ENCODE results near the gene LCP2.
A peak's percentile ranks its signal among the peaks of the same experiment; 100 is the strongest.

The LCP2 gene

DNA sequence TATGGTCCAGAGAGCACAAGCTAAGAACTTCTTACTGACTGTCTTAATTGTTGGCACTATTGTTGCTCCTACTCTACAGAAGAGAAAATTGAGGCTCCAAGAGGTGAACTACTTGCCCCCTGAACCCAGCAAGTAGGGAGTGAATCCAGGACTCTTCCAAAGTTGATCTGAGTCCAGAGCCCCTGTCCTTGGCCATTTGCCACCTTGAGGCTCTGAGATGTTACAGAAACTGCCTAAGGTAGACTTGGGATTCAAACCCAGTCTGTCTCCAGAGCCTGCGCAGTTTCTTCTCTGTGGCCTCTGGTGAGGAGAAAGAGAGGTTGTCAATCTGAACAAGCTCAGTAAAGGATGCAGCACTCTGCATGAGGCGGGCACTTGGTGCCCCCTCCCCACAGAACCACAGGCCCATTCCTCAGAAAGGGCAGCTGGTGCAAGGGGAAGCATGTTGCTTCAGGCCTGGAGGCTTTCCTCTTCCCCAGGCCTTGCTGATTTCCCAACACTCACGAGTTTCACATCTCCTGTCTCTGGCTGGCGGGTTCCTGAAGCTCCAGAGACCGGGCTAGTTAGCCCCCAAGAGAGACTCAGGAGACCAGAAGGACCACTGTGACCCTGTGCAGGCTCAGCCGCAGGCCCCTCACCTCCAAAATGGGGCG is 2.9 kb upstream of the LCP2 start:
- peaks cover 26% of the 10 kb centered on the region for H3K36me3 Mint-ChIP-seq (ENCODE audit: insufficient read depth)
- ATAC-seq (replicated peaks) (no peak), DNase-seq (no peak)
- no peak overlapping the region for H3K4me3 Mint-ChIP-seq
- peak overlapping the region; percentile 58 to 88 for H3K27ac Mint-ChIP-seq
- H3K27me3 Mint-ChIP-seq: no peaks in the 10 kb centered on the region
- H3K4me1 Mint-ChIP-seq (ENCODE audit: low read depth in 2 of 2): peaks cover 54 to 67% of the 10 kb centered on the region in 2 donors
- H3K9me3 Mint-ChIP-seq: no peaks in the 10 kb centered on the region

DNA sequence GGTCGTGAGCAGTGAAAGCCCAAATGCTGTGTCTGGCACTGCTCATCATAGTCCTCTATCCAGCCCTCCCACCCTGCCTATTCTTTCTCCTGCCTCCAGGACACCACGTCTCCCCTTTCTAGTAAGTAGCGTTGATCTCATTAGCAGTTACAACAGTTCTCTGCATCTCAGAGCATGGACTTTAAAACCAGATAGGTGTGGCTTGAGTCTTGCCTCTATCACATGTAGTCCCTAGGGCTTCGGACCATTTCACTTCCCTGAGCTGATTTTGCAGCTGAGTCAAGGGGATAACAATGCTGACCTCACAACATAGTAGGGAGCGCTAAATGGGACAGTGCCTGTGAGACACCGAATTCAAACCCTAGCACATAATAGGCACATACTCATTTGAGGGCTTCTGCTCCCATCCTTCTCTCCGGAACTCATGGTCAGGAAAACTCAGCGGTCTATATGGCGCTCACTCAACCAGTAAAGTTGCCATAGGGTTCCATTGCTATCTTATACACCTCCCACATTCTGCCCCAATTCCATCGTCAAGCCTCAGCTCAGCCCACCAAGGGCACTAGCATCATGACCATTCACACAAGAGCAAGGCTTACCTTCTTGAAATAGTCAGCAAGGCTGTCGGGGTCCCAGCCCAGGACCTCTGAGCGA is 515 bp downstream of the LCP2 start:
- no peaks in the 10 kb centered on the region for H3K27me3 Mint-ChIP-seq
- peaks cover 48% of the 10 kb centered on the region for H3K36me3 Mint-ChIP-seq (ENCODE audit: insufficient read depth)
- peaks cover 62 to 78% of the 10 kb centered on the region in 2 donors for H3K4me1 Mint-ChIP-seq (ENCODE audit: low read depth in 2 of 2)
- peak overlapping the region; percentile 95 to 99 for H3K27ac Mint-ChIP-seq
- peak overlapping the region; percentile 100 for H3K4me3 Mint-ChIP-seq
- H3K9me3 Mint-ChIP-seq: no peaks in the 10 kb centered on the region
- peak; percentile 5 for ATAC-seq (replicated peaks)
- no peak for DNase-seq

DNA sequence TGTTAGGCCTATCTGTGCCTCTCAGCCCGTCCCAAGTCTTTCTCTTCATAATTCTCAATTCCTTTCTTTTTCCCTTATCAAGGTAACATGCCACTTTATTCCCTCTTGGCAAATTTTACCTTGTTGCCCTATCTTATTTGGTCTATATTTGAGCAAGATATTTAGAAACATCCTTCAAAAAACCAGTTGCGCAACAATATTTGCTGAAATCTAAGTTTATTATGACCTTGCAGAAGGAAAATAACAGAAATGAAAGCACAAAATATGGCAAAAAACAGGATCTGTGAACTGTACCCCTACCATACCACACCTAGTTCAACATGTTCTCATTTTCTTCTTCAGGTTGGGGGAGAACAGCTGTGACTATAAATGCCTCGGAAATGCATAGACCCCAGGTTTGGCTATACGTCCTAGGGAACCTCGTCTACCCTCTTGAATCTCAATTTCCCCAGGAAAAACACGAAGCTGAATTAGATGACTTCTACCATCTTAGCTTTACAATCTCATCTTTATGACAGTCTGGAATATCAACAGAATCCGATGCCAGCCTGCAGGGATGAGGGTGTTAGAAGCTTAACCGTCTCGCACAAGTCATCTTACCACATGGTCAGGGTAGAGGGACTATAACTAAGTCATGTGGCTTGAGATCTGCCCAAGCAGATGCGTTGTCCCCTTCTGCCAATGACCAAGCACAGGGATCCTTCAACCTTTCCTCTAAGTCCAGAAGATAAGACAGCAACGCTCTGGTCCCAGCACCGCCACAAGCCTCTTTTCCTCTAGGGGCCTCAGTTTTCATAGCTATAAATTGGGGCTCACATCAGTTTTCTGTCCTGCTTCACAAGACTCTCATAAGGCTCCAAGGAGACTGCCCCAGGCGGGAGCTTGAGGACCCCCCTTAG is 1.3 kb downstream of the LCP2 start:
- H3K36me3 Mint-ChIP-seq (ENCODE audit: insufficient read depth): peaks cover 56% of the 10 kb centered on the region
- H3K9me3 Mint-ChIP-seq: no peaks in the 10 kb centered on the region
- H3K4me3 Mint-ChIP-seq: peak overlapping the region; percentile 100
- peak overlapping the region; percentile 95 to 99 for H3K27ac Mint-ChIP-seq
- DNase-seq (no peak), ATAC-seq (replicated peaks) (no peak)
- peaks cover 64 to 81% of the 10 kb centered on the region in 2 donors for H3K4me1 Mint-ChIP-seq (ENCODE audit: low read depth in 2 of 2)
- H3K27me3 Mint-ChIP-seq: no peaks in the 10 kb centered on the region

DNA sequence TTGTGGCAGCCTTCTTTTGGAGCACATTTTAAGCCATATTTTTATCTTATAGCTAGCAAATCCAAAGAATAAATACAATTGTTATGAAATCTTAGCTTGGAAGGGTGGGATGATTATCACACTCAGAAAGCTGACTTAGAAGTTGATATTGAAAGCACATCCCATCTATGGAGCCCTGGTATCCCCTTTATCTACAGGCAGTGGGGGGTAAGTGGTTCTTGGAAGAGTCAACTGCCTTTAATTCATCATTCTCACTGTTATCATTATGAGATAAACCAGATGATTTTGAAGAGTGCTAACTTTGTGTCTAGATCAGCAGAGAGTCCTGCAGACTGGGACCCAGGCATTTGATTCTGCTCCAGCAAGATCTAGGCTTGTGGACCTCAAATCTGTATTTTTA is 3.0 kb downstream of the LCP2 start:
- Mint-ChIP-seq H3K27me3 (no peaks in the 10 kb centered on the region), H3K36me3 (ENCODE audit: insufficient read depth) (peaks cover 73% of the 10 kb centered on the region), H3K4me3 (peak overlapping the region; percentile 100), H3K4me1 (ENCODE audit: low read depth in 2 of 2) (peaks cover 73 to 90% of the 10 kb centered on the region in 2 donors), H3K27ac (peak overlapping the region; percentile 95 to 99), H3K9me3 (no peaks in the 10 kb centered on the region)
- ATAC-seq (replicated peaks) (no peak), DNase-seq (no peak)

DNA sequence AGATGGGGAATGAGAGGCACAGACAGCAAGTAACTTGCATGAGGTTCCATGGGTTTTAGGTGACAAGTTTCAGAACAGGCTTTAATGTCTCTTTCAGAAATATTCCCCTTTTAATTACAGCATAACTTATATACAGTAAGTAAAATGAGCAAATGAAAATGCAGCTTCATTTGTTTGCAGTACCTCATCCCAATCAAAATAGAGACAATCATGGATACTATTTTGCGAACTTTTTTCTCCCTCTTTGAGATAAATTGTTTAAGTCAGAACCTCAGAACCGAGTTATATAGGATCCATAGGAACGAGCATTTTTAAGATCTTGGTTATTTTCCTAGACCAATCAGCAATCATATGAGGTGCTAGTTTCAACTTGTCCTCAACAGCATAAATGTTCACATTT is 3.5 kb downstream of the LCP2 start:
- no peak for ATAC-seq (replicated peaks)
- DNase-seq: no peak
- no peaks in the 10 kb centered on the region for H3K27me3 Mint-ChIP-seq
- peak overlapping the region; percentile 95 to 99 for H3K27ac Mint-ChIP-seq
- H3K4me3 Mint-ChIP-seq: peak overlapping the region; percentile 100
- no peaks in the 10 kb centered on the region for H3K9me3 Mint-ChIP-seq
- H3K36me3 Mint-ChIP-seq (ENCODE audit: insufficient read depth): peaks cover 78% of the 10 kb centered on the region
- peaks cover 78 to 91% of the 10 kb centered on the region in 2 donors for H3K4me1 Mint-ChIP-seq (ENCODE audit: low read depth in 2 of 2)

DNA sequence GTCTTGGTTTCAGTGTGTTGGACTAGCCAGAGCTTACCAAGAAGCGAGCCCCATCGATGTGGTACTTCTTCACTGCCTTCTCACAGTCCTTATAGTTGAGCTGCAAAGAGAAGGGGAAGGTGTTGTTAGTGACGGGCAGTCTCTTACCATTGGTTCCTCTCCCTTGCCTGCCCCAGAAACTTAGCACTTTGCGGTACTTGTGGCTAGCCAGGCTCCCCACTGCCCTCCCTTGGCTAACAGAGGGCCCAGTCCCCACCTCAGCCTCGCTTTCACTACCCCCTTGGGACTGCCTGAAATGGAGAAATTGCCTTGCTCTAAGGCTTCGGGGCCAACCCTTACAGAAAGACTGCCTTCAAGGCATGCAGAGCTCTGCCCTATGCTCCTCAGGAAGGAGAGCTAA is 4.3 kb downstream of the LCP2 start:
- H3K27me3 Mint-ChIP-seq: no peaks in the 10 kb centered on the region
- ATAC-seq (replicated peaks): peak; percentile 73
- peak; percentile 59 to 74 (median 72) for DNase-seq
- H3K4me1 Mint-ChIP-seq (ENCODE audit: low read depth in 2 of 2): peaks cover 82 to 92% of the 10 kb centered on the region in 2 donors
- peak overlapping the region; percentile 95 to 99 for H3K27ac Mint-ChIP-seq
- peaks cover 86% of the 10 kb centered on the region for H3K36me3 Mint-ChIP-seq (ENCODE audit: insufficient read depth)
- H3K9me3 Mint-ChIP-seq: no peaks in the 10 kb centered on the region
- H3K4me3 Mint-ChIP-seq: peak overlapping the region; percentile 100

DNA sequence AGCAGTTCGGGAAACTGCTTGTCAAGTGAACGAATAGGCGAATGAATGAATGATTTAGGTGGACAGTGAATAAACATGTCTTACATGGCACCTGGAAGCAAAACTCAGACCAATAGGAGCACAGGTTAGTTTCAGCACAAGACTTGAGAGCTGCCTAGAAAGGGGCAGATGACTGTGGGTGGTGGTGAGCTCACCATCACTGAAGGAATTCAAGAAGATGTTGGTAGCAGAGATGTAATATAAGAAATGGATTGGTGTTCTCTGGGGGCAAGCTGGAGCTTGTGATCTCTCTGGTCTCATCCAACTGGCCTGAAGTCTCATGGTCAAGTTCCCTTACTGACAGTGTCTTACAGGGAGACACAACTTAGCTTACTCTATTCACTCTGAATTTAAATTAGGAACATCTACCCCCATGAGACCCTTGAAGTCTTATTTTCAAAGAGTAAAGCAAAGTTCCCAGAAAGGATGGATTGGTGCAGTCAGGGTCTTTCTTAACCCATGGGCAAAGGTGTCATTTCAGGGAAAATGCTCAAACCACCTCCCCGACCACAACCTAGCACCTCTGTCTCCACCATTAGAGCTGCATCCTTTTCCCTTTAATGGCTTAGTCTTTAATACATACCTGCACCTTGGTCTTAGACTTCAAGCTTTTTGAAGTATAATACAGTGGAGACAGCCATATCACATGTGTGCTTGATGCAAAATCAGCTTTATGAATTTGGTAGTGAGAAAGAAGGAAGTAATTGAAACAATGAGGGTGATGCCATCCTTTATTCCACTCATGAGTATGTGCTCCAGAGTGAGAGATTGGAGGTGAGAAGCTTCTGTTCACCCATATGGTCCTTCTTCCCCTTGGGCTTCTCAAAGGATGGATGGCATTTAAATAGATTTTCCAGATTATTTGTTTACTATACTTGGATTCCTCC is 5.1 kb downstream of the LCP2 start:
- ATAC-seq (replicated peaks) (peak; percentile 6), DNase-seq (no peak)
- no peaks in the 10 kb centered on the region for H3K9me3 Mint-ChIP-seq
- peaks cover 82 to 92% of the 10 kb centered on the region in 2 donors for H3K4me1 Mint-ChIP-seq (ENCODE audit: low read depth in 2 of 2)
- peaks cover 90% of the 10 kb centered on the region for H3K36me3 Mint-ChIP-seq (ENCODE audit: insufficient read depth)
- H3K27ac Mint-ChIP-seq: peak overlapping the region; percentile 95 to 99
- H3K27me3 Mint-ChIP-seq: no peaks in the 10 kb centered on the region
- peak overlapping the region; percentile 100 for H3K4me3 Mint-ChIP-seq

DNA sequence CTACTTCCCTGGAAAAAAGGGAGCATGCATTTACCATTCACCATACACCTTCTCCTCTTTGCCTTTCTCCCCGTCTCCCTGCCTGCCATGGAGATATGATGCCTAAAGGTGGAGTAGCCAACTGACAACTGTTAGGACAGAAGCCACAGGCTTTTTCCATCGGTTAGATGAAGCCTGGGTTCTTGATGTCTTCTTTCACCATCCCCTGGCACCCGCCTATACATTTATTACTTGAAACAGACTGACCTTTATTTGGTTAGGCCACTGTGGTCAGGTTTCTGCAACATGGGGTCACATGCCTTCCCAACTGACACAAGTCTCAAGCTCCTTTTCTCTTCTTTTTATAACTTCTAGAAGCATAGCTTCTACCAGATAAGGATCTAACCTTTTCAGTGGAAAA is 7.1 kb downstream of the LCP2 start:
- H3K36me3 Mint-ChIP-seq (ENCODE audit: insufficient read depth): peaks cover 91% of the 10 kb centered on the region
- peaks cover 88 to 98% of the 10 kb centered on the region in 2 donors for H3K4me1 Mint-ChIP-seq (ENCODE audit: low read depth in 2 of 2)
- DNase-seq: no peak
- H3K9me3 Mint-ChIP-seq: no peaks in the 10 kb centered on the region
- peak overlapping the region; percentile 88 to 95 for H3K27ac Mint-ChIP-seq
- no peak for ATAC-seq (replicated peaks)
- peak overlapping the region; percentile 100 for H3K4me3 Mint-ChIP-seq
- H3K27me3 Mint-ChIP-seq: no peaks in the 10 kb centered on the region

DNA sequence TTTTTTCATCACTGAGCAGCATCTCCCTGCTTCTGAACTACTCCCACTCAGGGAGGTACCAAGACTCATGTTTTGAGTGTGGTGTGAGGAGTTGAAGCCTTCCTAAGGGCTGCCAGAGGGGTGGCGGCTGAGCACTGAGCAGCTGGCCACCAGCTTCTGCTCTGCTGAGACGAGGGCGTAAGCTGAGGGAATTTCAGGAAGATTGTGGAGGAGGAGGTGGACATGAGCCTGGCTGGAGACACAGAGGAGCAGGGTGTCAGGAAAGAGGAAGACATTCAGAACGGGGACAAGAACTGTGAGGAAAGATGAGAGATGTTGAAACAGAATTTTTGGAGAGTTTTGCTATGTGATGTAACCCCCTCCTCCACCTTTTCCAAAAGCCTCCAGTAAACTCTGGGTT is 7.8 kb downstream of the LCP2 start:
- DNase-seq (no peak), ATAC-seq (replicated peaks) (no peak)
- H3K4me3 Mint-ChIP-seq: peak overlapping the region; percentile 100
- H3K27me3 Mint-ChIP-seq: no peaks in the 10 kb centered on the region
- peak overlapping the region; percentile 88 to 95 for H3K27ac Mint-ChIP-seq
- H3K9me3 Mint-ChIP-seq: no peaks in the 10 kb centered on the region
- H3K4me1 Mint-ChIP-seq (ENCODE audit: low read depth in 2 of 2): peaks cover 89 to 99% of the 10 kb centered on the region in 2 donors
- H3K36me3 Mint-ChIP-seq (ENCODE audit: insufficient read depth): peaks cover 96% of the 10 kb centered on the region

DNA sequence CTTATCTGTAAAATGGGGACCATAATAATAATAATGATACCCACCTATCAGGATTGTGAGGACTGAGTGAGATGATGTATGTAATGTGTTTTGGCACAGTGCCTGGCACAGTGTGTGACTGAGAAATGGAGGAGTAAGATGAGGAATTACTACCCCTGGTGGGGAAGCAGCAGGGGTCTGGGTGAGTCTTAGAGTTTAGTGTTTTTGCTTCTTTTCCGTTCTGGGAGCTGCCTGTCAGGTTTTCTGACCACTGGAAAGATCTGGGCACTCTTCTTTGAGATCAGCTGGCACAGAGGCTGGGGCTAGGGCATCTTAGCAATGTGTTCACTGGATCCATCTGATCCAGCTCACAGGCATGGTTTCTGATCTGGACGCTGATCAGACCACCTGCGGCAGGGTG is 8.5 kb downstream of the LCP2 start:
- DNase-seq (no peak), ATAC-seq (replicated peaks) (no peak)
- H3K9me3 Mint-ChIP-seq: no peaks in the 10 kb centered on the region
- H3K4me3 Mint-ChIP-seq: peak overlapping the region; percentile 100
- peaks cover 90 to 99% of the 10 kb centered on the region in 2 donors for H3K4me1 Mint-ChIP-seq (ENCODE audit: low read depth in 2 of 2)
- no peaks in the 10 kb centered on the region for H3K27me3 Mint-ChIP-seq
- H3K27ac Mint-ChIP-seq: peak overlapping the region; percentile 88 to 95
- H3K36me3 Mint-ChIP-seq (ENCODE audit: insufficient read depth): peaks cover 96% of the 10 kb centered on the region

DNA sequence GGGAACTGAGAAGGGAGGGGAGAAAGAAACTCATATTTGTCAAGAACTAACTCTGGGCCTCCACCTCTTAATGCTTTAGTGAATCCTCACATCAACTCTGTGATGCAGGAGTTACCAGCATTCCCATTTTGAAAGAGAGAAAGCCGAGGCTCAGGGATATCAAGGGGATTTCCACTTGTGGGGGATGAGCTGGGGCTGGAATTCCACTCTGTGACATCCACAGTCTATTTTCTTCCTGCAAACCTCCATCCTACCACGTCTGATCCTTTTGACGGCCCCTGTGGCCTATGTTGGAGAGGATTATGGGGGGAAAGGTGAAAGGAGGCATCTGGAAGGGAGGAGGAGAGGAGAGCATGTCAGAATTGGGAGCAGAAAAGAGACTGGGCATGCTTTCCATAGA is 9.0 kb downstream of the LCP2 start:
- Mint-ChIP-seq H3K27me3 (no peaks in the 10 kb centered on the region), H3K4me3 (peak overlapping the region; percentile 100), H3K9me3 (no peaks in the 10 kb centered on the region), H3K36me3 (ENCODE audit: insufficient read depth) (peaks cover 97% of the 10 kb centered on the region), H3K27ac (peak overlapping the region; percentile 88 to 95), H3K4me1 (ENCODE audit: low read depth in 2 of 2) (peaks cover 91 to 99% of the 10 kb centered on the region in 2 donors)
- ATAC-seq (replicated peaks) (no peak), DNase-seq (no peak)

DNA sequence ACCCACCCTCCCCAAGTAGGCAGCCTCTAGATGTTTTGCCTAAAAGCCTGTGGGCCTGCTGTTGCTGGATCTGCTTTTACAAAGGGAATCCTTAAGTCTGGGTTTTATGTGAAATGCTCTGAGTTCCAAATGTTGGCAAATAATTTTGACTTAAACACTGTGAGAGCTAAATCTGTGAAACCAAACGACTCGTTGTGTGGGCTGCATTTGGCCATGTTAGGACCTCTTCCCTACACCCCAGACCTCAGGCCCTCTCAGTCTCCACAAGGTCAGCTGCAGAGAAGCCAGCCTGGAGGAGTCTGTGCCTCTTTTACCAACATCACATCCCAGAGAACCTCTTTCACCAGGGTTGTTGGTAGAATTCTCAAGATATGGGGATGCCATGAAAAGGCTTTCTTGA is 9.4 kb downstream of the LCP2 start:
- ATAC-seq (replicated peaks) (no peak), DNase-seq (no peak)
- no peaks in the 10 kb centered on the region for H3K27me3 Mint-ChIP-seq
- H3K36me3 Mint-ChIP-seq (ENCODE audit: insufficient read depth): peaks cover 97% of the 10 kb centered on the region
- no peaks in the 10 kb centered on the region for H3K9me3 Mint-ChIP-seq
- peak overlapping the region; percentile 100 for H3K4me3 Mint-ChIP-seq
- H3K4me1 Mint-ChIP-seq (ENCODE audit: low read depth in 2 of 2): peaks cover 91 to 99% of the 10 kb centered on the region in 2 donors
- H3K27ac Mint-ChIP-seq: peak overlapping the region; percentile 88 to 95

Measured in effector memory CD8-positive, alpha-beta T cell (primary cell).